SJSA1 (cell line): ENCODE results near the gene SYMPK. TPM values are rescaled to one million over a fixed set of nuclear protein-coding genes. Genes with fewer than 3 reads are reported as not detected.

Experiments used
- DNase-seq, 2 experiments: peaks; one replicate each; pipeline ENCODE4 v3.0.0-alpha.2; 2015 to 2020; ENCODE audit warnings: low spot score in 2 of 2, low read depth in 1 of 2
- H3K27ac ChIP-seq: fragments of 250-450 bp; sonication (Bioruptor Pico); 2 replicates; pipeline ENCODE4 v1.5.1; 2020; ENCODE audit warnings: mild to moderate bottlenecking, moderate library complexity
- H3K27me3 ChIP-seq: fragments of 250-450 bp; sonication (Bioruptor Pico); replicated peaks from 2 replicates; pipeline ENCODE4 v1.5.1; 2020; ENCODE audit warnings: mild to moderate bottlenecking, moderate library complexity
- H3K36me3 ChIP-seq: fragments of 250-450 bp; sonication (Bioruptor Pico); 2 replicates; pipeline ENCODE4 v1.5.1; 2020; ENCODE audit warnings: mild to moderate bottlenecking
- H3K4me1 ChIP-seq: fragments of 250-450 bp; sonication (Bioruptor Pico); replicated peaks from 2 replicates; pipeline ENCODE4 v1.6.1; 2021; ENCODE audit warnings: mild to moderate bottlenecking
- H3K4me3 ChIP-seq: fragments of 250-450 bp; sonication (Bioruptor Pico); 2 replicates; pipeline ENCODE4 v1.5.1; 2020; ENCODE audit warnings: mild to moderate bottlenecking
- H3K9me3 ChIP-seq: fragments of 250-450 bp; sonication (Bioruptor Pico); replicated peaks from 2 replicates; pipeline ENCODE4 v1.5.1; 2020; ENCODE audit warnings: mild to moderate bottlenecking
- total RNA-seq: library from RNA; depleted of rRNA; stranded (reverse); fragments of >200 nt; shearing (Covaris generic); gene quantifications from 2 replicates; pipeline ENCODE4 v1.2.3, GENCODE V29; 2014; rRNA removed

The SYMPK gene
- 32.4 and 55.0 TPM in 2 replicates for total RNA-seq

GRCh38 chr19:45862564-45863334 is at the start of gene SYMPK:
Gene SYMPK (minus strand): TSS chr19:45863147. CDS start chr19:45854495, 8,652 bp downstream.
- Histone ChIP-seq H3K4me3 (peak within 1 kb of the TSS; percentile 75), H3K36me3 (peaks cover 29% of the 10 kb centered on the region)

GRCh38 chr19:45911291-45911690 is 48.3 kb upstream of the SYMPK start:
- no peak for DNase-seq
- H3K36me3 ChIP-seq = no peaks in the 10 kb centered on the region
- H3K4me1 ChIP-seq = no peaks in the 10 kb centered on the region
- H3K27ac ChIP-seq = no peak overlapping the region
- no peak overlapping the region for H3K4me3 ChIP-seq
- H3K9me3 ChIP-seq = no peaks in the 10 kb centered on the region
- H3K27me3 ChIP-seq = peaks cover 6% of the 10 kb centered on the region

More at GRCh38 chr19:45862564-45863334, at the start of gene SYMPK:
- Histone ChIP-seq H3K27me3 (peaks cover 33% of the 10 kb centered on the region), H3K4me1 (peaks cover 18% of the 10 kb centered on the region), H3K27ac (peak within 1 kb of the TSS; percentile 55), H3K9me3 (peaks cover 4% of the 10 kb centered on the region)
- peak; percentile 95 to 99 for DNase-seq

- no peak for DNase-seq
- H3K27me3 ChIP-seq = peaks cover 6% of the 10 kb centered on the region; the same call in 1 of the 2 replicates
- no peaks in the 10 kb centered on the region for H3K36me3 ChIP-seq
- no peaks in the 10 kb centered on the region for H3K4me1 ChIP-seq
- no peak overlapping the region for H3K27ac ChIP-seq
- no peak overlapping the region for H3K4me3 ChIP-seq
- no peaks in the 10 kb centered on the region for H3K9me3 ChIP-seq
Observed at GRCh38 chr19:45908956-45909355, 46.0 kb upstream of the SYMPK start.

GRCh38 chr19:45906221-45906620 is 43.3 kb upstream of the SYMPK start:
- no peak for DNase-seq
- Histone ChIP-seq H3K9me3 (no peaks in the 10 kb centered on the region), H3K4me1 (peaks cover 10% of the 10 kb centered on the region), H3K4me3 (no peak overlapping the region), H3K36me3 (peaks cover 3% of the 10 kb centered on the region; the same call in 1 of the 2 replicates), H3K27me3 (peaks cover 6% of the 10 kb centered on the region; the same call in 1 of the 2 replicates), H3K27ac (no peak overlapping the region)

- H3K4me1 ChIP-seq = peaks cover 10% of the 10 kb centered on the region
- H3K4me3 ChIP-seq = no peak overlapping the region
- no peak overlapping the region for H3K27ac ChIP-seq
- H3K36me3 ChIP-seq = peaks cover 10% of the 10 kb centered on the region
- no peak for DNase-seq
- H3K27me3 ChIP-seq = 0 out of 2 replicates have a peak, but pooled peaks cover 4% of the 10 kb centered on the region
- H3K9me3 ChIP-seq = no peaks in the 10 kb centered on the region
Observed at GRCh38 chr19:45905011-45905410, 42.1 kb upstream of the SYMPK start.

GRCh38 chr19:45902651-45903625 is 40.0 kb upstream of the SYMPK start:
- peaks cover 27% of the 10 kb centered on the region for H3K36me3 ChIP-seq
- H3K27ac ChIP-seq = no peak overlapping the region
- H3K4me1 ChIP-seq = peaks cover 10% of the 10 kb centered on the region
- H3K4me3 ChIP-seq = peak overlapping the region; percentile 58
- no peaks in the 10 kb centered on the region for H3K9me3 ChIP-seq
- no peaks in the 10 kb centered on the region for H3K27me3 ChIP-seq
- DNase-seq = peak; percentile 98

- Histone ChIP-seq H3K27me3 (no peaks in the 10 kb centered on the region), H3K4me3 (peak within 1 kb of the TSS; percentile 58), H3K36me3 (peaks cover 27% of the 10 kb centered on the region), H3K27ac (no peak within 1 kb of the TSS), H3K4me1 (peaks cover 10% of the 10 kb centered on the region), H3K9me3 (no peaks in the 10 kb centered on the region)
- peak in 1 of 2 experiments; percentile 33 for DNase-seq
Observed at GRCh38 chr19:45901912-45902650, 39.1 kb upstream of the SYMPK start, which contains the start of gene MYPOP. Gene MYPOP (minus strand): TSS chr19:45902613. CDS start chr19:45901773, 840 bp downstream.

- H3K9me3 ChIP-seq = no peaks in the 10 kb centered on the region
- H3K27ac ChIP-seq = no peak overlapping the region
- H3K4me3 ChIP-seq = peak overlapping the region; percentile 58
- peaks cover 10% of the 10 kb centered on the region for H3K4me1 ChIP-seq
- no peaks in the 10 kb centered on the region for H3K27me3 ChIP-seq
- peaks cover 27% of the 10 kb centered on the region for H3K36me3 ChIP-seq
- no peak for DNase-seq
Observed at GRCh38 chr19:45901432-45901911, 38.5 kb upstream of the SYMPK start.

- peaks cover 10% of the 10 kb centered on the region for H3K4me1 ChIP-seq
- H3K27ac ChIP-seq = no peak overlapping the region
- H3K9me3 ChIP-seq = no peaks in the 10 kb centered on the region
- no peaks in the 10 kb centered on the region for H3K27me3 ChIP-seq
- H3K4me3 ChIP-seq = no peak overlapping the region
- peaks cover 30% of the 10 kb centered on the region for H3K36me3 ChIP-seq
- no peak for DNase-seq
Observed at GRCh38 chr19:45900738-45901431, 37.9 kb upstream of the SYMPK start.

- Histone ChIP-seq H3K27me3 (no peaks in the 10 kb centered on the region), H3K4me3 (no peak overlapping the region), H3K9me3 (no peaks in the 10 kb centered on the region), H3K4me1 (peaks cover 10% of the 10 kb centered on the region), H3K36me3 (peaks cover 35% of the 10 kb centered on the region), H3K27ac (no peak overlapping the region)
- DNase-seq = no peak
Observed at GRCh38 chr19:45899919-45900589, 37.1 kb upstream of the SYMPK start.

- Histone ChIP-seq H3K27ac (no peak overlapping the region), H3K36me3 (peaks cover 39% of the 10 kb centered on the region), H3K9me3 (no peaks in the 10 kb centered on the region), H3K27me3 (no peaks in the 10 kb centered on the region), H3K4me3 (no peak overlapping the region), H3K4me1 (peaks cover 10% of the 10 kb centered on the region)
- no peak for DNase-seq
Observed at GRCh38 chr19:45899253-45899652, 36.3 kb upstream of the SYMPK start.

GRCh38 chr19:45897261-45897812 is 34.4 kb upstream of the SYMPK start:
- Histone ChIP-seq H3K9me3 (no peaks in the 10 kb centered on the region), H3K27ac (no peak overlapping the region), H3K4me3 (no peak overlapping the region), H3K36me3 (peaks cover 39% of the 10 kb centered on the region), H3K4me1 (peaks cover 5% of the 10 kb centered on the region), H3K27me3 (no peaks in the 10 kb centered on the region)
- DNase-seq = no peak
